Activated T-helper 2 cell treated with anti-CD3 and anti-CD28 coated beads, Interferon-gamma antibody, Interleukin-2, Interleukin-4, amounts not matched to agents 10 μg/mL and 5 μg/mL and 100 μg/mL, durations not matched to agents 14 hours and 24 hours and 36 hours (primary cell): Measurements from ENCODE around the gene EMD. TPM values are rescaled to one million over a fixed set of nuclear protein-coding genes. Genes with fewer than 3 reads are reported as not detected.
"Not testable (repeated sequence)": the region's sequence is repeated elsewhere in the genome, so short reads cannot be mapped to it uniquely, and the experiment has no call there.

Experiments used
- DNase-seq: peaks from one replicate; pipeline ENCODE4 v3.0.0; 2021; ENCODE audit warnings: low spot score
- H3K27ac Mint-ChIP-seq: one replicate; pipeline ENCODE4 v1.8.0; 2021; ENCODE audit warnings: mixed read lengths
- H3K27me3 Mint-ChIP-seq: one replicate; pipeline ENCODE4 v1.8.0; 2021; ENCODE audit warnings: low read depth, mixed read lengths
- H3K36me3 Mint-ChIP-seq: one replicate; pipeline ENCODE4 v1.8.0; 2021; ENCODE audit warnings: low read depth, mixed read lengths
- H3K4me1 Mint-ChIP-seq: one replicate; pipeline ENCODE4 v1.8.0; 2021; ENCODE audit warnings: low read depth, mixed read lengths
- H3K4me3 Mint-ChIP-seq: one replicate; pipeline ENCODE4 v1.8.0; 2021; ENCODE audit warnings: low read depth, mild to moderate bottlenecking, moderate library complexity, mixed read lengths
- H3K9me3 Mint-ChIP-seq: one replicate; pipeline ENCODE4 v1.8.0; 2021; ENCODE audit warnings: mixed read lengths
- intact Hi-C: fragments of 100-400 bp; cut with micrococcal nuclease; formaldehyde crosslinking; loops from one replicate; pipeline ENCODE4 v1.15.1; 2023
- total RNA-seq: library from RNA; stranded (reverse); gene quantifications from 2 replicates; pipeline ENCODE4 v1.2.3, GENCODE V29; 2022

The EMD gene
- total RNA-seq, 1 donor from 2014 or later = 95.6 TPM

DNA sequence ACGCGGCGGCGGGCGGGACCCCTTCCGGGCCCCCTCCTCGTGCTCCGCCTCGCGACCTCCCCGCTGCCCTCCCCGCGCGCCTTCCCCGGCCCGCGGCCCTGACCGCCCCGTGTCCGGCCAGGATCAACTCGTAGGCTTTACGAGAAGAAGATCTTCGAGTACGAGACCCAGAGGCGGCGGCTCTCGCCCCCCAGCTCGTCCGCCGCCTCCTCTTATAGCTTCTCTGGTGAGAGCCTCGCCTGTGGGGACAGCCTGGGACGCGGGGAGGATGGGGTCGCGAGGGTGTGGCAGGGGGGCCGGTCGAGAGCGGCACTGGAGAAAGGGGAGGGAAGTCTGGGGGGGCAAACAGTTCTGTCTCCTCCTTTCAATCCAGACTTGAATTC lies 465 bp downstream of the EMD start:
- intact Hi-C loops = loop anchor here (5.0 to 10.0 kb wide), 2 partner anchors 407 to 455 kb away; partner anchors contain the start of genes ARHGAP4, HCFC1 and TMEM187
- Mint-ChIP-seq H3K36me3 (peaks cover 13% of the 10 kb centered on the region), H3K27ac (peak overlapping the region; percentile 88), H3K9me3 (no peaks in the 10 kb centered on the region), H3K4me3 (peak overlapping the region; percentile 87), H3K4me1 (peaks cover 9% of the 10 kb centered on the region), H3K27me3 (no peaks in the 10 kb centered on the region)
- no peak for DNase-seq

GRCh38 chrX:154380153-154380552 lies 1.1 kb downstream of the EMD start:
- no peaks in the 10 kb centered on the region for H3K9me3 Mint-ChIP-seq
- H3K36me3 Mint-ChIP-seq = peaks cover 13% of the 10 kb centered on the region
- H3K27ac Mint-ChIP-seq = peak overlapping the region; percentile 88
- H3K27me3 Mint-ChIP-seq = no peaks in the 10 kb centered on the region
- peak overlapping the region; percentile 87 for H3K4me3 Mint-ChIP-seq
- DNase-seq = no peak
- intact Hi-C loops = no loop called here
- H3K4me1 Mint-ChIP-seq = peaks cover 9% of the 10 kb centered on the region

- H3K4me1 Mint-ChIP-seq = peaks cover 9% of the 10 kb centered on the region
- peak overlapping the region; percentile 87 for H3K4me3 Mint-ChIP-seq
- H3K27ac Mint-ChIP-seq = peak overlapping the region; percentile 88
- H3K27me3 Mint-ChIP-seq = no peaks in the 10 kb centered on the region
- H3K9me3 Mint-ChIP-seq = no peaks in the 10 kb centered on the region
- DNase-seq = no peak
- H3K36me3 Mint-ChIP-seq = peaks cover 13% of the 10 kb centered on the region
- intact Hi-C loops = no loop called here
Observed at GRCh38 chrX:154380787-154381186, 1.7 kb downstream of the EMD start.

DNA sequence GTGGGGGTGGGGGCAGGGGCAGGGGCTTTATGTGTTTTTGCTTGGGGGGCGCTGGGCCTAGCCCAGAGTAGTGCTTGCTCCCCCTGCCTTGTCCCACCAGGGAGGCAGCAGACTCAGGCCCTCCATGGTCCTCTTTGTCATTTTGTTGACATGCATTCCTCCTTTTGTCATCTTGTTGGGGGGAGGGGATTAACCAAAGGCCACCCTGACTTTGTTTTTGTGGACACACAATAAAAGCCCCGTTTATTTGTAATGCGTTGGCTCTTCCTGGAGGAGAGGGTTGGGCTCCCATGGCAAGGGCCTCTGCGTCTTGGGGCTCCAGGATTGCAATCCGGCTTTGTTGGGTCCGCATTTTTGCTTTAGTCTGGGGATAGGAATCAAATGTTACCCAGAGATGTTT lies 2.2 kb downstream of the EMD start:
- H3K27ac Mint-ChIP-seq = no peak overlapping the region
- H3K4me1 Mint-ChIP-seq = peaks cover 9% of the 10 kb centered on the region
- no peak for DNase-seq
- H3K9me3 Mint-ChIP-seq = no peaks in the 10 kb centered on the region
- intact Hi-C loops = no loop called here
- no peaks in the 10 kb centered on the region for H3K27me3 Mint-ChIP-seq
- no peak overlapping the region for H3K4me3 Mint-ChIP-seq
- peaks cover 13% of the 10 kb centered on the region for H3K36me3 Mint-ChIP-seq

DNA sequence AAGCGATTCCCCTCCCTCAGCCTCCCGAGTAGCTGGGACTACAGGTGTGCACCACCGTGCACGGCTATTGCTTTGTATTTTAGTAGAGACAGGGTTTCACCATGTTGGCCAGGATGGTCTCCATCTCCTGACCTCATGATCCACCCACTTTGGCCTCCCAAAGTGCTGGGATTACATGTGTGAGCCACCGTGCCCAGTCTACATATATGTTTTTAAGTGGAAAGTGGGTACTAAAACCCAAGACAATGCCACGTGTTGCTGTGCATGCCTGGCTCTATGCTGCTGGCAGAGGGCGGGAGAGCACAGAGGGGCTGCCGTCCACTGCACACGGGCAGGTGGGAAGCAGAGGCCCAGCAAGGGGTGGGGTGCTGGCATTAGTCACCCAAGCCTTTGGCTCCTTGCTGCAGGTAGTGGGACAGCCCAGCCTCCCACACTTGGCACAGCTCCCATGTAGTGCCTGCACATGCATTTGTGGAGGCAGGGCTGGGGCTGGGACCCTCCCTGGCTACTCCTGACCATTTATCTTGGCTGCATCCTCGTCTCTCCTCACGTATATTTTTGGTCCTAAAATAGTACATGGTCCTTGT lies 3.5 kb downstream of the EMD start:
- no peaks in the 10 kb centered on the region for H3K27me3 Mint-ChIP-seq
- no peak for DNase-seq
- H3K27ac Mint-ChIP-seq = no peak overlapping the region
- H3K36me3 Mint-ChIP-seq = peaks cover 13% of the 10 kb centered on the region
- H3K9me3 Mint-ChIP-seq = no peaks in the 10 kb centered on the region
- intact Hi-C loops = no loop called here
- H3K4me1 Mint-ChIP-seq = peaks cover 8% of the 10 kb centered on the region
- no peak overlapping the region for H3K4me3 Mint-ChIP-seq

DNA sequence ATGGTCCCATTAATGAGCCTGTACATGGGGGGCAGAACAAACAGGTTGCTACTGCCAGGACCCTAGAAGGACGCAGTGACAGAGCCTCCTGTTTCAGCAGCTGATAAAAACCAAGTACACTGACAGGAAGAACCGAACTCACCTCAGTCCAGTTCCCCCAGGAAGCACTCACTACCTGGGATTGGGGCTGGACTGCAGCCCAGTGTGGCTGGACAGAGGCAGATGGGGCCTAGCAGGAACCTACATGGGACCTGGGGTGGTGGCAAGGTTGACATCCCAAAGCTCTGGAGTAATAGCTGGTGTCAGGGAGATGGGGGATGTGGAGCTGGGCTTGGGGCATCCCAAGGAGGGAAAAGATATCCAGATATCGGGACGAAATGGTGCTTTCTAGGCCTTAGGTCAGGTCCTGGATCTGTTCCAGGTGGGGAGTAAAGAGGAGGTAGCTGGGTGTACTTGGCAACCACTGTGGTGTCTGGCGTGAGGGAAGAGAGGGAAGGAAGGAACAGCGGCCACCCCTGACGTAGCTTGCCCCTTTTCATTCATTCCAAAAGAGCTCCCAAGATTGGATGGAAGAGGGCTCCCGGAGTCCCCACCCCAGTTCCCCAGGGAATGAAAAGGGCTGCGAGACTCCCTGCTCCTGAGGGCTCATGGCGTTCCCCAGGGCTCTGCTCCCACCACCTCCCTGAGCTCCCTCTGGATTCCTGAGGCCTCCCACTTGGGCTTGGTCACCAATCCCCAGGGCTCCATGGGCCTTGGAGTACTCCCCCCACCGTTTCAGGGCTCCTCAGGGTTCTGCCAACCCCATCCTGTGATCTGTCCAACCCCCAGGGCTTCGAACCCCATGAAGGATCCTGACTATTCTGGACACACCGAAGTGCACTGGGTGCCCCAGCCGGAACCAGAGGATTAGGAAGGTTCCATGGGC lies 4.5 kb downstream of the EMD start:
- Mint-ChIP-seq H3K9me3 (no peaks in the 10 kb centered on the region), H3K4me1 (peaks cover 8% of the 10 kb centered on the region), H3K27me3 (no peaks in the 10 kb centered on the region), H3K36me3 (peaks cover 13% of the 10 kb centered on the region), H3K27ac (no peak overlapping the region), H3K4me3 (no peak overlapping the region)
- no peak for DNase-seq
- intact Hi-C loops = no loop called here

- no peak for DNase-seq
- intact Hi-C loops = no loop called here
- Mint-ChIP-seq H3K36me3 (peaks cover 13% of the 10 kb centered on the region), H3K4me3 (no peak overlapping the region), H3K9me3 (no peaks in the 10 kb centered on the region), H3K4me1 (peaks cover 8% of the 10 kb centered on the region), H3K27ac (no peak overlapping the region), H3K27me3 (no peaks in the 10 kb centered on the region)
Observed at GRCh38 chrX:154384284-154384892, 5.3 kb downstream of the EMD start.

DNA sequence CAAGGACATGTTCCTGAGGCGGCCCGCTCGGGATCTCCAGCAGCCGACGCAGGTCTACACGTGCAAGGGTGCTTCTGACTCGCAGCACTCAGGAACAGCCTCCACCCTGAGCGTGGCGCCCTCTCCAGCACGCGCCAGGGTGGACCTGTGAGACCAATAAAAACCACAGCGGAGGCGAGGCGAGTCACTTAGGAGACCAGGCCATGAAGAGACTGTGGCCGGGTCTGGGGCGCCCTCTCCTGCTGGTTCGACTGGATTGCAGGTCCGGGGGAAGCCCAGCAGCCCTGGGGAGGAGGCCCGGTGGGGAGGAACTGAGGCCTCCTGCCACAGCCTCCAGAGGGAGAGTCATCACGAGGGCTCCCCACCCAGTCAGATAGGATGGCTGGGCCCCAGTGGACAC lies 9.0 kb downstream of the EMD start:
- H3K27ac Mint-ChIP-seq, H3K9me3 Mint-ChIP-seq, H3K36me3 Mint-ChIP-seq, DNase-seq, intact Hi-C loops, H3K4me1 Mint-ChIP-seq, H3K27me3 Mint-ChIP-seq, H3K4me3 Mint-ChIP-seq: not testable (repeated sequence)

DNA sequence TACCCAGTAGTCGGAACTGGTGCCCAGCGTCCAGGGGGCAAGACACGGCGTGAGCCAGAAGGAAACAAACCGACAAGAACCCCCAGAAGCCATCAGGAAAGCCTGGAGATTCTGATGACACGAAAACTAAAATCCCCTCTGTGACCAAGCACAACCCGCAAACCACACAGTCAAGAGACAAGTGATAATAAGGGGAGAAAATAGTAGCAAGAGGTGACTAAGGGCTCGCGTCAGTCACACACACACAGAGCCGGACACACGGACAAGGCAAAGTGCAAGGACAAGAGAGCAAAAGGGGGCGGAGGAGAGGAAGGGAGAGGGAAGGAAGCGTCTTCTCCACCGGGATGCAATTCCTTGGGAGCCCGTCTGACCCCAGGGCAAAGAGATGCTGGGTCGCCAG lies 9.6 kb downstream of the EMD start:
- DNase-seq, H3K36me3 Mint-ChIP-seq, H3K27me3 Mint-ChIP-seq, intact Hi-C loops, H3K27ac Mint-ChIP-seq, H3K4me3 Mint-ChIP-seq, H3K4me1 Mint-ChIP-seq, H3K9me3 Mint-ChIP-seq: not testable (repeated sequence)

- H3K27ac Mint-ChIP-seq, DNase-seq, H3K27me3 Mint-ChIP-seq, intact Hi-C loops, H3K36me3 Mint-ChIP-seq, H3K4me3 Mint-ChIP-seq, H3K9me3 Mint-ChIP-seq, H3K4me1 Mint-ChIP-seq: not testable (repeated sequence)
Observed at GRCh38 chrX:154389812-154390747, 11.0 kb downstream of the EMD start.

- DNase-seq, H3K4me1 Mint-ChIP-seq, H3K9me3 Mint-ChIP-seq, H3K27me3 Mint-ChIP-seq, H3K27ac Mint-ChIP-seq: not testable (repeated sequence)
- Mint-ChIP-seq H3K4me3 (peak overlapping the region; percentile 100), H3K36me3 (peaks cover 35% of the 10 kb centered on the region)
- intact Hi-C loops = loop anchor here (5.0 kb wide), 1 partner anchor 41 kb away; the partner anchor contains the start of gene GDI1
Observed at GRCh38 chrX:154396363-154396762, 17.3 kb downstream of the EMD start.
